ENCODE results near the gene TOLLIP.

TOLLIP gene

GRCh38 chr11:1310318-1310687 is 871 bp upstream of the TOLLIP start:
- peaks cover 4% of the 10 kb centered on the region; the same call in 1 of the 2 replicates for H3K36me3 ChIP-seq (ENCODE audit: insufficient read depth, low read length)
- H3K4me2 ChIP-seq (ENCODE audit: low read length), result peak overlapping the region; percentile 59
- H3K4me1 ChIP-seq (ENCODE audit: insufficient read depth, low read length, severe bottlenecking), result peaks cover 41% of the 10 kb centered on the region
- no peaks in the 10 kb centered on the region for H3K27me3 ChIP-seq (ENCODE audit: insufficient read depth, low read length)
- peak overlapping the region; percentile 61 for H3K9ac ChIP-seq (ENCODE audit: low read length)
- no peak overlapping the region for H2AFZ ChIP-seq (ENCODE audit: low read length)
- peaks cover 7% of the 10 kb centered on the region for H3K9me3 ChIP-seq (ENCODE audit: low read length)
- no peaks in the 10 kb centered on the region for H3K79me2 ChIP-seq (ENCODE audit: insufficient read depth, low read length)
- H3K27ac ChIP-seq (ENCODE audit: low read depth, low read length, poor library complexity, severe bottlenecking), result peak overlapping the region; percentile 46
- no peaks in the 10 kb centered on the region for H3F3A ChIP-seq (ENCODE audit: insufficient read depth, low read length)
- no peaks in the 10 kb centered on the region for H3K9me2 ChIP-seq (ENCODE audit: low read depth, low read length)
- TF ChIP-seq EZH2 (IDR thresholded peaks at IDR 0.05; ENCODE audit: borderline replicate concordance, low read length) (no peak), CTCF (IDR thresholded peaks at IDR 0.05; ENCODE audit: low read length) (no peak)
- no peaks in the 10 kb centered on the region for H4K20me1 ChIP-seq (ENCODE audit: insufficient read depth, low read length)
- peak overlapping the region; percentile 70 for H3K4me3 ChIP-seq (ENCODE audit: low read depth, low read length, poor library complexity, severe bottlenecking)

GRCh38 chr11:1308743-1309497 is 512 bp downstream of the TOLLIP start:
- Histone ChIP-seq H3K4me2 (ENCODE audit: low read length) (peak overlapping the region; percentile 78), H3K4me1 (ENCODE audit: insufficient read depth, low read length, severe bottlenecking) (peaks cover 41% of the 10 kb centered on the region), H3K27ac (ENCODE audit: low read depth, low read length, poor library complexity, severe bottlenecking) (no peak overlapping the region), H3K9ac (ENCODE audit: low read length) (peak overlapping the region; percentile 72), H3K27me3 (ENCODE audit: insufficient read depth, low read length) (no peaks in the 10 kb centered on the region), H2AFZ (ENCODE audit: low read length) (no peak overlapping the region), H3K9me3 (ENCODE audit: low read length) (peaks cover 7% of the 10 kb centered on the region), H3K36me3 (ENCODE audit: insufficient read depth, low read length) (peaks cover 4% of the 10 kb centered on the region; the same call in 1 of the 2 replicates), H3K4me3 (ENCODE audit: low read depth, low read length, poor library complexity, severe bottlenecking) (peak overlapping the region; percentile 70), H3K9me2 (ENCODE audit: low read depth, low read length) (no peaks in the 10 kb centered on the region), H3K79me2 (ENCODE audit: insufficient read depth, low read length) (no peaks in the 10 kb centered on the region; the same call in 1 of the 2 replicates), H3F3A (ENCODE audit: insufficient read depth, low read length) (no peaks in the 10 kb centered on the region), H4K20me1 (ENCODE audit: insufficient read depth, low read length) (no peaks in the 10 kb centered on the region)
- TF ChIP-seq EZH2 (IDR thresholded peaks at IDR 0.05; ENCODE audit: borderline replicate concordance, low read length) (no peak), CTCF (IDR thresholded peaks at IDR 0.05; ENCODE audit: low read length) (no peak)

GRCh38 chr11:1307998-1308742 is 1.3 kb downstream of the TOLLIP start:
- Histone ChIP-seq H3K9me2 (ENCODE audit: low read depth, low read length) (no peaks in the 10 kb centered on the region), H3K27ac (ENCODE audit: low read depth, low read length, poor library complexity, severe bottlenecking) (peak overlapping the region; percentile 2), H3K9ac (ENCODE audit: low read length) (peak overlapping the region; percentile 72), H4K20me1 (ENCODE audit: insufficient read depth, low read length) (no peaks in the 10 kb centered on the region), H3K4me2 (ENCODE audit: low read length) (peak overlapping the region; percentile 78), H3K79me2 (ENCODE audit: insufficient read depth, low read length) (no peaks in the 10 kb centered on the region; the same call in 1 of the 2 replicates), H2AFZ (ENCODE audit: low read length) (no peak overlapping the region), H3K4me3 (ENCODE audit: low read depth, low read length, poor library complexity, severe bottlenecking) (peak overlapping the region; percentile 70), H3F3A (ENCODE audit: insufficient read depth, low read length) (no peaks in the 10 kb centered on the region), H3K4me1 (ENCODE audit: insufficient read depth, low read length, severe bottlenecking) (peaks cover 41% of the 10 kb centered on the region), H3K9me3 (ENCODE audit: low read length) (peaks cover 7% of the 10 kb centered on the region), H3K27me3 (ENCODE audit: insufficient read depth, low read length) (no peaks in the 10 kb centered on the region), H3K36me3 (ENCODE audit: insufficient read depth, low read length) (peaks cover 4% of the 10 kb centered on the region; the same call in 1 of the 2 replicates)
- TF ChIP-seq CTCF (IDR thresholded peaks at IDR 0.05; ENCODE audit: low read length) (no peak), EZH2 (IDR thresholded peaks at IDR 0.05; ENCODE audit: borderline replicate concordance, low read length) (no peak)

All from OCI-LY1 (cell line).